GM08714 (cell line): Measurements from ENCODE around the gene FAM184A.

Experiments used
- H3K4me3 ChIP-seq: fragments of 200-500 bp; sonication (Bioruptor generic); 2 replicates; pipeline ENCODE4 v1.5.1; 2014; ENCODE audit warnings: mild to moderate bottlenecking, low read length, inconsistent platforms
- ZNF274 ChIP-seq: IDR thresholded peaks from 2 replicates; pipeline ENCODE4 v1.6.1; 2012; ENCODE audit warnings: mild to moderate bottlenecking, low read depth, low read length

Gene FAM184A

GRCh38 chr6:118914598-118914997, 163.9 kb downstream of the FAM184A start:
- no peak overlapping the region for H3K4me3 ChIP-seq
- no peak for TF ChIP-seq ZNF274

- TF ChIP-seq ZNF274, result no peak
Observed at GRCh38 chr6:118913161-118913560, 165.3 kb downstream of the FAM184A start.

GRCh38 chr6:118912646-118913045, 165.8 kb downstream of the FAM184A start:
- no peak overlapping the region for H3K4me3 ChIP-seq
- TF ChIP-seq ZNF274, result no peak

More at GRCh38 chr6:118913161-118913560, 165.3 kb downstream of the FAM184A start:
- no peak overlapping the region for H3K4me3 ChIP-seq
